GM23338 (cell line): Measurements from ENCODE around the gene SNX22. TPM values are rescaled to one million over a fixed set of nuclear protein-coding genes. Genes with fewer than 3 reads are reported as not detected.
A peak's percentile ranks its signal among the peaks of the same experiment; 100 is the strongest.

ENCODE experiments used
- ATAC-seq: fragments of 200-7000 bp; cut with Tn5 transposase; 3 replicates; pipeline ENCODE4 v1.9.1; 2020
- DNase-seq: peaks from one replicate; pipeline ENCODE4 v3.0.0-alpha.2; 2015; ENCODE audit warnings: low spot score
- H2AFZ ChIP-seq: fragments of 200-600 bp; sonication (generic); 2 replicates; pipeline ENCODE4 v1.8.0; 2016; ENCODE audit warnings: antibody characterized with exemption, mild to moderate bottlenecking, moderate library complexity
- H3F3A ChIP-seq: fragments of 200-600 bp; sonication (generic); replicated peaks from 2 replicates; pipeline ENCODE4 v1.8.0; 2017; ENCODE audit warnings: antibody characterized with exemption, mixed run types, low read depth
- H3K27ac ChIP-seq: fragments of 200-600 bp; sonication (generic); 2 replicates; pipeline ENCODE4 v1.6.1; 2016; ENCODE audit warnings: low read depth
- H3K27me3 ChIP-seq: fragments of 200-600 bp; sonication (generic); 2 replicates; pipeline ENCODE4 v1.8.0; 2016; ENCODE audit warnings: mild to moderate bottlenecking, mixed run types, moderate library complexity; ENCODE audit not compliant: insufficient read depth
- H3K36me3 ChIP-seq: fragments of 200-600 bp; sonication (generic); 2 replicates; pipeline ENCODE4 v1.8.0; 2016; ENCODE audit warnings: mild to moderate bottlenecking; ENCODE audit not compliant: insufficient read depth
- H3K4me1 ChIP-seq: fragments of 200-600 bp; sonication (generic); 2 replicates; pipeline ENCODE4 v1.8.0; 2016; ENCODE audit warnings: mild to moderate bottlenecking, moderate library complexity; ENCODE audit not compliant: insufficient read depth
- H3K4me2 ChIP-seq: fragments of 200-600 bp; sonication (generic); 2 replicates; pipeline ENCODE4 v1.7.1; 2017; ENCODE audit warnings: mixed run types
- H3K4me3 ChIP-seq: fragments of 200-600 bp; sonication (generic); 2 replicates; pipeline ENCODE4 v1.6.1; 2016; ENCODE audit warnings: mixed run types
- H3K79me2 ChIP-seq: fragments of 200-600 bp; sonication (generic); replicated peaks from 2 replicates; pipeline ENCODE4 v1.8.0; 2017; ENCODE audit warnings: mild to moderate bottlenecking; ENCODE audit not compliant: insufficient read depth
- H3K9me2 ChIP-seq: fragments of 200-600 bp; sonication (generic); 2 replicates; pipeline ENCODE4 v1.8.0; 2017; ENCODE audit not compliant: insufficient read depth
- H4K20me1 ChIP-seq: fragments of 200-600 bp; sonication (generic); replicated peaks from 2 replicates; pipeline ENCODE4 v1.8.0; 2017; ENCODE audit warnings: mild to moderate bottlenecking; ENCODE audit not compliant: insufficient read depth
- H3K27ac Mint-ChIP-seq: 2 replicates; pipeline ENCODE4 v1.8.0; 2020; ENCODE audit warnings: inconsistent platforms, mild to moderate bottlenecking, moderate library complexity, mixed read lengths
- H3K27me3 Mint-ChIP-seq: 3 replicates; pipeline ENCODE4 v1.8.0; 2022; ENCODE audit warnings: low read depth, mild to moderate bottlenecking, moderate library complexity, mixed read lengths, inconsistent platforms; ENCODE audit not compliant: insufficient read depth, poor library complexity
- H3K36me3 Mint-ChIP-seq: 3 replicates; pipeline ENCODE4 v1.8.0; 2021; ENCODE audit warnings: low read depth, mild to moderate bottlenecking, inconsistent platforms, moderate library complexity, mixed read lengths
- H3K4me1 Mint-ChIP-seq: 3 replicates; pipeline ENCODE4 v1.8.0; 2020; ENCODE audit warnings: mild to moderate bottlenecking, inconsistent platforms, mixed read lengths
- H3K4me3 Mint-ChIP-seq: 3 replicates; pipeline ENCODE4 v1.8.0; 2021; ENCODE audit warnings: moderate library complexity, mild to moderate bottlenecking, inconsistent platforms, mixed read lengths
- H3K9me3 Mint-ChIP-seq: 3 replicates; pipeline ENCODE4 v1.8.0; 2020; ENCODE audit warnings: moderate library complexity, mild to moderate bottlenecking, inconsistent platforms, mixed read lengths
- CREB1 ChIP-seq: fragments of 250-450 bp; sonication (Bioruptor Pico); IDR thresholded peaks from 2 replicates; pipeline ENCODE4 v1.5.0; 2020; ENCODE audit warnings: low read depth, mild to moderate bottlenecking, moderate library complexity
- CTCF ChIP-seq, 2 experiments: fragments of 200-600 bp in 1 of 2; sonication (generic) in 1 of 2; conservative IDR thresholded peaks; 2 replicates each; pipeline versions ENCODE4 v1.5.1 to v1.6.1; 2016 to 2017; ENCODE audit warnings: antibody characterized with exemption in 2 of 2, low read depth in 2 of 2, mild to moderate bottlenecking in 2 of 2, moderate library complexity in 1 of 2
- ETS1 ChIP-seq: IDR thresholded peaks from 2 replicates; pipeline ENCODE4 v1.6.1; 2016; ENCODE audit warnings: antibody characterized with exemption
- EZH2 ChIP-seq: fragments of 200-600 bp; sonication (generic); IDR thresholded peaks from one replicate; pipeline ENCODE4 v1.8.0; 2017; ENCODE audit warnings: antibody characterized with exemption, mild to moderate bottlenecking, low read depth; ENCODE audit not compliant: unreplicated experiment
- EZH2phosphoT487 ChIP-seq: fragments of 200-600 bp; sonication (generic); IDR thresholded peaks from one replicate; pipeline ENCODE4 v1.8.1; 2018; ENCODE audit warnings: antibody characterized with exemption; ENCODE audit not compliant: unreplicated experiment
- JUNB ChIP-seq: IDR thresholded peaks from one replicate; pipeline ENCODE4 v1.6.1; 2016; ENCODE audit warnings: antibody characterized with exemption; ENCODE audit not compliant: unreplicated experiment
- NANOG ChIP-seq: IDR thresholded peaks from 2 replicates; pipeline ENCODE4 v1.6.1; 2016; ENCODE audit warnings: antibody characterized with exemption, borderline replicate concordance
- POLR2AphosphoS5 ChIP-seq: IDR thresholded peaks from 2 replicates; pipeline ENCODE4 v1.6.1; 2016; ENCODE audit warnings: antibody characterized with exemption, low read depth
- REST ChIP-seq: IDR thresholded peaks from one replicate; pipeline ENCODE4 v1.6.1; 2018; ENCODE audit warnings: antibody characterized with exemption; ENCODE audit not compliant: unreplicated experiment
- STAT1 ChIP-seq: IDR thresholded peaks from one replicate; pipeline ENCODE4 v1.6.1; 2016; ENCODE audit warnings: antibody characterized with exemption; ENCODE audit not compliant: unreplicated experiment
- ZNF114 ChIP-seq: fragments of 250-450 bp; sonication (Bioruptor Pico); IDR thresholded peaks from 2 replicates; pipeline ENCODE4 v1.5.0; 2020; ENCODE audit warnings: mild to moderate bottlenecking, moderate library complexity
- ZNF331 ChIP-seq: fragments of 250-450 bp; sonication (Bioruptor Pico); IDR thresholded peaks from 2 replicates; pipeline ENCODE4 v1.5.0; 2020; ENCODE audit warnings: low read depth, mild to moderate bottlenecking, moderate library complexity
- ZNF462 ChIP-seq: fragments of 250-450 bp; sonication (Bioruptor Pico); IDR thresholded peaks from 2 replicates; pipeline ENCODE4 v1.5.0; 2020; ENCODE audit warnings: mild to moderate bottlenecking, moderate library complexity
- polyA plus RNA-seq: library from polyadenylated mRNA; unstranded; fragments of >200 nt; fragmentation: Nextera tagmentation; extraction: Ambion mirVana; gene quantifications from 2 replicates; pipeline ENCODE4 v1.2.1, GENCODE V29; 2016
- total RNA-seq: library from RNA; depleted of rRNA; stranded (reverse); fragments of >200 nt; shearing (Covaris generic); gene quantifications from 2 replicates; pipeline ENCODE4 v1.2.3, GENCODE V29; 2014

The SNX22 gene
- total and polyA plus RNA-seq, 2 experiments from 2014 or later, result 3.7 to 5.7 TPM

- Histone ChIP-seq H3K36me3 (no peaks in the 10 kb centered on the region), H3K27me3 (no peaks in the 10 kb centered on the region), H3K27ac (peak overlapping the region; percentile 16; the same call in 1 of the 2 replicates), H3K4me3 (no peak overlapping the region), H2AFZ (no peak overlapping the region), H3K4me1 (no peaks in the 10 kb centered on the region), H4K20me1 (no peaks in the 10 kb centered on the region), H3F3A (0 out of 2 replicates have a peak, but pooled peaks cover 4% of the 10 kb centered on the region), H3K79me2 (no peaks in the 10 kb centered on the region), H3K9me2 (no peaks in the 10 kb centered on the region), H3K4me2 (no peak overlapping the region)
- H3K4me1 Mint-ChIP-seq, result peaks cover 5% of the 10 kb centered on the region; the same call in 1 of the 3 replicates
- DNase-seq (no peak), ATAC-seq (no peak)
- H3K4me3 Mint-ChIP-seq, result no peak overlapping the region
- no peaks in the 10 kb centered on the region for H3K27me3 Mint-ChIP-seq
- no peaks in the 10 kb centered on the region for H3K9me3 Mint-ChIP-seq
- H3K27ac Mint-ChIP-seq, result peak overlapping the region; percentile 67
- TF ChIP-seq ZNF331 (CRISPR knock-in tag), result no peak
- no peak for TF ChIP-seq STAT1
- no peak for TF ChIP-seq JUNB
- no peak for TF ChIP-seq POLR2AphosphoS5
- no peak for TF ChIP-seq EZH2
- TF ChIP-seq ETS1, result no peak
- no peak for TF ChIP-seq ZNF114 (CRISPR knock-in tag)
- TF ChIP-seq EZH2phosphoT487, result no peak
- TF ChIP-seq NANOG, result no peak
- no peak for TF ChIP-seq CTCF (conservative IDR thresholded peaks at IDR 0.05; ENCODE audit: low read depth in 2 of 2)
- no peak for TF ChIP-seq ZNF462 (CRISPR knock-in tag)
- no peak for TF ChIP-seq REST
- TF ChIP-seq CREB1 (CRISPR knock-in tag), result no peak
- H3K36me3 Mint-ChIP-seq, result peaks cover 5% of the 10 kb centered on the region; the same call in 1 of the 3 replicates
Observed at GRCh38 chr15:64191971-64192830, 40.7 kb downstream of the SNX22 start.
